C4-2B (cell line): Measurements from ENCODE around the gene XKR3.

Source experiments
- CTCF ChIP-seq: fragments of 450-650 bp; conservative IDR thresholded peaks from 2 replicates; pipeline ENCODE4 v1.5.1; 2017; ENCODE audit warnings: mild to moderate bottlenecking
- ZFX ChIP-seq: fragments of 450-650 bp; IDR thresholded peaks from 2 replicates; pipeline ENCODE4 v1.6.1; 2017

GRCh38 chr22:16844529-16844928 is 19.3 kb upstream of the XKR3 start:
- TF ChIP-seq CTCF = no peak
- no peak for TF ChIP-seq ZFX
